GM12878 (cell line): ENCODE results near the gene C5.

Source experiments
- CTCF ChIP-seq, 3 experiments: IDR thresholded peaks in 2 of 3; conservative IDR thresholded peaks in 1 of 3; 2 replicates each; pipeline ENCODE4 v1.5.1; 2011; ENCODE audit warnings: low read depth in 3 of 3, low read length in 3 of 3, mild to moderate bottlenecking in 3 of 3, control low read depth in 2 of 3, moderate library complexity in 2 of 3, inconsistent platforms in 1 of 3, mixed read lengths in 1 of 3; ENCODE audit not compliant: control insufficient read depth in 2 of 3, insufficient read depth in 1 of 3; ENCODE audit errors: extremely low read depth in 1 of 3
- E4F1 ChIP-seq: fragments of 450-650 bp; IDR thresholded peaks from 2 replicates; pipeline ENCODE4 v1.6.1; 2018; ENCODE audit warnings: borderline replicate concordance, mild to moderate bottlenecking; ENCODE audit not compliant: partially characterized antibody
- MEF2A ChIP-seq: IDR thresholded peaks from 2 replicates; pipeline ENCODE4 v1.6.1; 2011; ENCODE audit warnings: low read depth, mild to moderate bottlenecking, low read length, moderate library complexity; ENCODE audit not compliant: insufficient read depth
- NFXL1 ChIP-seq: fragments of 450-650 bp; IDR thresholded peaks from 2 replicates; pipeline ENCODE4 v1.6.1; 2017; ENCODE audit warnings: antibody characterized with exemption, mild to moderate bottlenecking, borderline replicate concordance
- RELA ChIP-seq: fragments of 450-650 bp; IDR thresholded peaks from 2 replicates; pipeline ENCODE4 v1.8.0; 2014; ENCODE audit warnings: borderline replicate concordance; ENCODE audit not compliant: partially characterized antibody
- RFX5 ChIP-seq: IDR thresholded peaks from 2 replicates; pipeline ENCODE4 v1.6.1; 2011; ENCODE audit warnings: low read depth, low read length, improper control_type of control experiment
- SRF ChIP-seq, 2 experiments: IDR thresholded peaks; 2 replicates each; pipeline ENCODE4 v1.6.1; 2011; ENCODE audit warnings: low read depth in 2 of 2, low read length in 2 of 2, mild to moderate bottlenecking in 1 of 2, moderate library complexity in 1 of 2

GRCh38 chr9:120932086-120932823, 117.8 kb downstream of the C5 start:
- TF ChIP-seq SRF (IDR thresholded peaks at IDR 0.05; ENCODE audit: low read depth in 2 of 2, low read length in 2 of 2): no peak
- no peak for TF ChIP-seq E4F1
- no peak for TF ChIP-seq MEF2A
- no peak for TF ChIP-seq RELA
- no peak for TF ChIP-seq NFXL1
- TF ChIP-seq RFX5: no peak
- no peak for TF ChIP-seq CTCF (IDR thresholded peaks at IDR 0.05 in 2 of 3, conservative IDR thresholded peaks at IDR 0.05 in 1 of 3; ENCODE audit: control insufficient read depth in 2 of 3, extremely low read depth in 1 of 3, insufficient read depth in 1 of 3, low read depth in 3 of 3, low read length in 3 of 3)
